NCI-H1417 treated with DMSO at 0.1 percent for 48 hours (cell line): ENCODE data around the gene SEMA4C.

Experiments used
- DNase-seq: peaks from one replicate; lab custom pipeline; 2025; lab: John Stamatoyannopoulos, UW

Gene SEMA4C, protein sequence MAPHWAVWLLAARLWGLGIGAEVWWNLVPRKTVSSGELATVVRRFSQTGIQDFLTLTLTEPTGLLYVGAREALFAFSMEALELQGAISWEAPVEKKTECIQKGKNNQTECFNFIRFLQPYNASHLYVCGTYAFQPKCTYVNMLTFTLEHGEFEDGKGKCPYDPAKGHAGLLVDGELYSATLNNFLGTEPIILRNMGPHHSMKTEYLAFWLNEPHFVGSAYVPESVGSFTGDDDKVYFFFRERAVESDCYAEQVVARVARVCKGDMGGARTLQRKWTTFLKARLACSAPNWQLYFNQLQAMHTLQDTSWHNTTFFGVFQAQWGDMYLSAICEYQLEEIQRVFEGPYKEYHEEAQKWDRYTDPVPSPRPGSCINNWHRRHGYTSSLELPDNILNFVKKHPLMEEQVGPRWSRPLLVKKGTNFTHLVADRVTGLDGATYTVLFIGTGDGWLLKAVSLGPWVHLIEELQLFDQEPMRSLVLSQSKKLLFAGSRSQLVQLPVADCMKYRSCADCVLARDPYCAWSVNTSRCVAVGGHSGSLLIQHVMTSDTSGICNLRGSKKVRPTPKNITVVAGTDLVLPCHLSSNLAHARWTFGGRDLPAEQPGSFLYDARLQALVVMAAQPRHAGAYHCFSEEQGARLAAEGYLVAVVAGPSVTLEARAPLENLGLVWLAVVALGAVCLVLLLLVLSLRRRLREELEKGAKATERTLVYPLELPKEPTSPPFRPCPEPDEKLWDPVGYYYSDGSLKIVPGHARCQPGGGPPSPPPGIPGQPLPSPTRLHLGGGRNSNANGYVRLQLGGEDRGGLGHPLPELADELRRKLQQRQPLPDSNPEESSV

GRCh38 chr2:96869822-96870625, at the start of gene SEMA4C:
Gene SEMA4C, minus strand, starts transcription at chr2:96870080. Its CDS starts 2,194 bp downstream, at chr2:96867886.
- no peak for DNase-seq

- no peak for DNase-seq
Observed at GRCh38 chr2:96918754-96919550, 49.1 kb upstream of the SEMA4C start.

GRCh38 chr2:96918092-96918753, 48.3 kb upstream of the SEMA4C start:
- no peak for DNase-seq

DNA sequence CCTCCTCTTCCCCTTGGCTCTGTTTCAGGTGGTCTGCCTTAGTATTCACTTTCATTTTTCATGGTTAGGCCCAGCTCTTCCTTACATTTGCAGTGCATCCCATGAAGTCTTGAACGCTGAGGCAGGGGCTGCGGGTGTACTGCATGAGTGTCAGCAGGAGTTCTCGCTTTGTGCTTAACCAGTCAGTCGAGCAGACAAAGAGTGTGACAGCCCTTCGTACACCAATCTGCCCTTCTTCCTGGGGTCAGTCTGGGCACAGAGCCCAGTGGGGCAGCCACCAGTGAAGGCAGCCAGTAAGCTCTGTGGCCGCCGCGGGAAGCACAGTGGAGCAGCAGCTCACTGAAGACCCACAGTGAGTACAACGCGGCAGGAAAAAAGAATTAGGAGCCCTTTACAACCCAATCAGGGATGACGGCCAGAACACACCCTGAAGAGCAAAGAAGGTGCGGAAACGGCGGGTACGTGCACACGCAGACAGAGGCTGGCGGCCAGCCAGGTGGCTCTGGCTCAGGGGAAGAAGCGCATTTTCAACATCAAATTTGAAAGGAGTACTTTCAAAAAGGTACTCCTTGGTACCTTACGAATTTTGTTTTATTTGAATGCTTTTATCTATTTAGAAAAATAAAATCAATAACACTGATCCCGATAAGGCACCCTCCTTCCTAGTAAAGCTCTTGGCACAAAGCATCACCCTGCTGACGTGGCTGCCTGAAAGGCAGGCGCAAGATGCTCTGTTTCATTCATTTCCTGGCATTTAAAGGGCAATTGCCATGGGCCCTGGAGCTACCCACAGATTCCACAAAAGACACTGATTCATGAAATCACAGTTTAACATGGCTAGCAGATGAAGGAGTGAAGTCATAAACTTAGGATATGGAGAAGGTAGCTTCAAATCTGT, 47.0 kb upstream of the SEMA4C start:
- no peak for DNase-seq

- DNase-seq = no peak
Observed at GRCh38 chr2:96916156-96916630, 46.3 kb upstream of the SEMA4C start.

GRCh38 chr2:96914332-96914731, 44.5 kb upstream of the SEMA4C start:
- DNase-seq = no peak

DNA sequence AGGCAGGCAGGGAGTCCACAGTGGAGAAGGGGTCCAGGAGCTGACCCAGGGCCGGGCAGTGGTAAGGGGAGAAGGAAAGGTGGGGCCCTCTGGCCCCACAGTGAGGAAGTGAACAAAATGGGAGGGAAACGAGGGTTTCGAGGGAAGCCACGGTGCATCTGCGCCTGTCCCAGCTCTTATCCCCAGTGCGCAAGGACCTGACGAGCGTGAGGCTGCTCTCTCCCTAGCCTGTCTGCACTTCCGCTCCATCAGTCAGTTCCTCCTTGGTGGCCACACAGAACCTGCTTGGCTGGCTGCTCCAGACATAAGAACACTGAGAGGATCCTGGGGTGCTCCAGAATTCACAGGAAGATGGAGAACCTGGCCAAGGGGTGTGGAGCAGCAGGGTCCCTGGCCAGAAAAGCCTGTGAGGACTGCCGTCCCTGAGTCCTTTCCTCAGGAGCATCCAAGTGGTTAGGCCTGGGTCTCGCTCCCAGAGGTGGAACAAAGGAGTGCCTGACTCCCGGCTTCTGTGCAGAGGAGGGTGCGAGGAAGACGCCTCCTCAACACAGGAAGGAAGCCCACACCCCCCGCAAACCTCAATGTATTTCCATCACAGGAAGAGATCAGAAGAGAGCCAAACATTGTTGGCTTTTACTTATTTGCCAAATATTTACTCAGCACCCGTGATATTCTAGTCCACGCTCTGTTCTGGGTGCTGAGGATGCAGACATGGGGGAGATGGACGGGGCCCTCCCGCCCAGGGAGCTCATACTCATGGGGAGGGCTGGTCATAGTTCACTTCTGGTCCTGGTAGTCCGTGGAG, 43.7 kb upstream of the SEMA4C start:
- no peak for DNase-seq

DNA sequence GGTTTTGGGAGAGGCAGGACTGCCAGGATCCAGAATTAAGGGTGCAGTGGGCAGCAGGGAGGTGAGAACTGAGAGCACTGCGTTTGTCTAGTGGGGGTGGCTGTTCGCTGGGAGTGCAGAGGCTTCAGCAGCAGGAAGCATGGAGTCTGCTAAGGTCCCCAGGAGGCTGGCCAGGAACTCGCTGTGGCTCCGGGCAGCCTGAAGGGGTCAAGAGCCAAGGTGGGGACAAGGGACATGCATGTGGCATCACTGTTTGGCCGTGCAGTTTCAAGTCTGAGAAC, 43.2 kb upstream of the SEMA4C start:
- no peak for DNase-seq

GRCh38 chr2:96912346-96913116, 42.7 kb upstream of the SEMA4C start:
- no peak for DNase-seq

DNA sequence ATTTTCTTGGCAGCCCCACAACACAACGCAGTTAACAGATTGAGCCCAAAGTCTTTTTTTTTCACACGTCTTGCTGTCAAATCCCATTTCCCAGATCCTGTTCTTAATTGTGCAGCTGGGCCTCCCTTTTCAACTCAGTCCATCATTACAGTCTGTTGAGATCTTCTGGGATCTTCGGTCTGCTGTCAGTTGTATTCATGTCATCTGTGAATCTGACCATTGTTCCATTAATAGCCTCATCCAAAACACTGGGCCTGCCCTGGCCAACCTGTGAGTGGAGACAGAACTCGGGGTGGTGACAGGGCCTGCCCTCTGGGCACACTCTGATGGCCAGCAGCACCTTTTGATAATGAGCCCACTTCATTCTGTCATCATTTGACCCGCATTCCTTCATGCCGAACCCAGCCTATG, 39.7 kb upstream of the SEMA4C start:
- no peak for DNase-seq

DNA sequence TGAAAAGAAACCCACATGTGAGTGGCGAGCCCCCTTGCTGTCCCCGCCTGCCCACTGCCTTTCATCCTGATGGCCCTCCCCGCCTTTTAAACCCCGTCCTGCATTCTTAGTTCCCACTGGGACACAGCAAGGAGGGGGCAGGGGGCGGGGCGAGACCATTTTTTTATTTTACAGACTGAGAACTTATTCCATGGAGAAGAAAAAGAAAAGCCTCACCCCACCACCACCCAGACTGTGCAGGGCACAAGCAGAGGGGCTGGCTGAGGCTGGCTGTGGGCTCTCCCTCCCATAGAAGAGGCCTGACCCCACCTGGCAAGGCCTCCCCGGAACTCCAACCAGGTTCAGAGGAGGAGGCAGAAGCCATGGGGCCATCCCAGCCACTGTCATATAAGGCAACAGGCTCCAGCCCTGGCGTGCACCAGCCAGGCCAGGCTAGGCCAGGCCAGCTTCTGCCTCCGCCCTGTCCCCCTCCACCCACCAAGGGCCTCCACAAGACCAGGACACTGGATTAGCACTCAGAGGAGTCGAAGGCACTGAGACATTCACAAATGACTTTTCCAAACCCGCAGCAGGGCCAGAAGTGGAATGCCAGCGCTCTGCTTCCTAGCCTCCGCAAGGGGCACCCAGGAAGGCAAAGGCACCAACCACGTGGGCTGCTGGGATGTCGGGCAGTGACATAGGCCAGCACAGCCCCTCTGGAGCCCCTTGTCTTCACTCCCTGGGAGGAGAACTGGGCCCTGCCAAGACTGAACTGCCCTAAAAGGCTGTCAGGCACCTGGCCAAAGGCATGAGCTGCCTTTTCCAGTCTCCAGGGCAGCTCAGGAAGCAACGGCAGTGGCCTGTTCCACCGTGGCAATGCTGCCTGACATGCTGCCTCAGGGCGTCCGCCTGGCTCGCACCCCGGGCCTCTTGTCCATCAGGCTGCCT, 37.5 kb upstream of the SEMA4C start:
- no peak for DNase-seq

- no peak for DNase-seq
Observed at GRCh38 chr2:96906729-96907114, 36.8 kb upstream of the SEMA4C start.

DNA sequence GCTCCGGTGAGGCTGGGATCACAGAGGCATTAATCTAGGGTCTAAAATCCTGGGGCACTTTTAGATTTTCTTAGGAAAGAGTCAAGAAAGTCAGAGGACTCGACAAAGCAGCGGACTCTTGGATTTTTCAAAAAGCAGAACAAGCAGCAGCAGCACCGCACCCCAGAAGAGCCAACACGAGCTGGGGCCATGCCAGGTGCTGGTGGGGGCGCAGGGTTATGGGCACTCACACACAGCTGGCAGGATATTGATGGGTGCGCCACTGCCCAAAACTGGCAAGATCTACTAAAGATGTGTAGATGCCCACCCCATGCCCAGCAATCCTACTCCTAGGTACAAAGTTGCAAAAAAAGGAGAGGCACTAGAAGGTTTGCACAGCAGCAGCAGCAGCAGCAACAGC, 33.9 kb upstream of the SEMA4C start:
- no peak for DNase-seq

- DNase-seq = no peak
Observed at GRCh38 chr2:96903318-96903717, 33.4 kb upstream of the SEMA4C start.

DNA sequence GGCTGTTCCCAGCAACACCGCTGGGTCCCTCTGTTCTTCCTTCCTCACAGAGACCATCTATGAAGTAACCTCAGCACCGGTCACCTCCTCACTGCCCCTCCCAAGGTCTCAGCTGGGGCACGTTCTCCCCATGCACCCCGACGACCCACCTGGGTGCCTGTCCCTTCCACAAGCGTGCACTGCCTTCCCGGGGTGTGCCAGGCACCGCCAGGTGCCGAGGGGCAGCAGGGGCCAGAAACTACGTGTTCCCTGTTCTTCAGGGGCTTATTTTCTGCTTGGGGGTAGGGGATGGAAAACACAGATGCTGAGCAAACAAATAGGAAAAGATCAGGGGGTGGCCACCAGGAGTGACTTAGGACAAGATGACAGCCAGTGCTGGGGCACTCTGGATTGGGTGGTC, 30.4 kb upstream of the SEMA4C start:
- no peak for DNase-seq

GRCh38 chr2:96899413-96899741, 29.5 kb upstream of the SEMA4C start:
- DNase-seq = no peak

DNA sequence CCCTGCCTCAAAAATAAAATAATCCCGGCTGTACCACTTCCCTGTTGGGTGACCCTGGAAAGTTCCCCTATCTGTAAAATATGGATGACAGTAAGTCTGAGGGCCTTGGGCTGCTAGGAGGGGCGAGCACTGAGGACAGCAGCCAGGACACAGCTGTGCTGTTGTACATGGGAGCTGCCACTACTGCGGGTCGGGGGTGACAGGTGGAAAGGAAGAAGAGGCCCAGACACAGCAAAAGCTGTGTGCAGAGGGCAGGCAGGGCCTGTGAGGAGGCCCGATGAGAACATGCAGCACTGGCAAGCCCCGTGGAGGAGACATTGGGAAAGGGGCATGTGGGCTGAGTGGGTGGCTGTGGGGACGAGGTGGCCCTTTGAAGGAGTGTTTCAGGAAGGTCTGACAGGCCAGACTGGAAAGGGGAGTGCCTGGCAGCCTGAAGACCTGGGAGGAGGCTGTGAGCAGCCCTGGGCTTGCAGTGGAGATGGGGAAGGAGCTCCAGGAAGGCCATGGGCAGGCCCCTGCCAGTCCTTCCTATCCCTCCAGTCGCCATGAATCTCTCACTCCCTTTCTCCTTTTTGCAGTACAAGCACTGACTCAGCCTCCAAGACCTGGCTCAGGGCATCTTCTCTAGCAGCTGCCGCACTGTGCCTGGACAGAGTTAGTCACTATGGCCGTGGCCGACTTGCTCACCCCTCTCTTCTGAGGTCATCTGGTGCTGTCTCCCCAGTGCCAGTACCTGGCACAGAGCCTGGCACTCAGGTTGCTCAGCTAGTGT, 28.9 kb upstream of the SEMA4C start:
- no peak for DNase-seq
